ENCODE results near the gene UNC5C.

DNA sequence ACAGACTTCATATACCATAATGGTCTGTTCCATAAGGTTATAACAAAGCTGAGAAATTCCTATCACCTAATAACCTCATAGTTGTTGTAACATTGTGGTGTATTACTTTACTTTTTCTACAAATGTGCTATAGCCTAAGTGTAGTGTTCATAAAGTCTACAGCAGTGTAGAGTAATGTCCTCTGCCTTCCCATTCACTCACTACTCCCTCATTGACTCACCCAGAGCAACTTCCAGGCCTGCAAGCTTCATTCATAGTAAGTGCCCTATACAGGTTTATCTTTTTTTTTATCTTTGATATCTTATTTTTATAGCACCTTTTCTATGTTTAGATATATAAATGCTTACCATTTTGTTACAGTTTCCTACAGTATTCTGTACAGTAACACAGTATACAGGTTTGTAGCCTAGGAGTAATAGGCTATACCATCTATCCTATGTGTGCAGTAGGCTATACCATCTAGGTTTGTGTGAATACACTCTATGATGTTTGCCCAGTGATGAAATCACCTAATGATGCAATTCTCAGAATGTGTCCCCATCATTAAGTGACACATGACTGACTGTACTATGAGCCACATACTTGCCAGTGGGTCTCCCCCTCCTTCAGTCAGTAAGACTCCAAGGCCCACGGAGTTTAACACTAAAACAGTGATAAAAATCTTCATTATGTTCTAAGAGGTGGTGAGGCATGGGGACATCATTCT lies 299.9 kb downstream of the UNC5C start:
- no peak for TF ChIP-seq POLR2A (IDR thresholded peaks at IDR 0.05)
- TF ChIP-seq, protein P1, sequence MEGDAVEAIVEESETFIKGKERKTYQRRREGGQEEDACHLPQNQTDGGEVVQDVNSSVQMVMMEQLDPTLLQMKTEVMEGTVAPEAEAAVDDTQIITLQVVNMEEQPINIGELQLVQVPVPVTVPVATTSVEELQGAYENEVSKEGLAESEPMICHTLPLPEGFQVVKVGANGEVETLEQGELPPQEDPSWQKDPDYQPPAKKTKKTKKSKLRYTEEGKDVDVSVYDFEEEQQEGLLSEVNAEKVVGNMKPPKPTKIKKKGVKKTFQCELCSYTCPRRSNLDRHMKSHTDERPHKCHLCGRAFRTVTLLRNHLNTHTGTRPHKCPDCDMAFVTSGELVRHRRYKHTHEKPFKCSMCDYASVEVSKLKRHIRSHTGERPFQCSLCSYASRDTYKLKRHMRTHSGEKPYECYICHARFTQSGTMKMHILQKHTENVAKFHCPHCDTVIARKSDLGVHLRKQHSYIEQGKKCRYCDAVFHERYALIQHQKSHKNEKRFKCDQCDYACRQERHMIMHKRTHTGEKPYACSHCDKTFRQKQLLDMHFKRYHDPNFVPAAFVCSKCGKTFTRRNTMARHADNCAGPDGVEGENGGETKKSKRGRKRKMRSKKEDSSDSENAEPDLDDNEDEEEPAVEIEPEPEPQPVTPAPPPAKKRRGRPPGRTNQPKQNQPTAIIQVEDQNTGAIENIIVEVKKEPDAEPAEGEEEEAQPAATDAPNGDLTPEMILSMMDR (IDR thresholded peaks at IDR 0.05): no peak
